H9 (cell line): ENCODE data around the gene SDK2. TPM values are rescaled to one million over a fixed set of nuclear protein-coding genes. Genes with fewer than 3 reads are reported as not detected.

Experiments used
- DNase-seq: peaks from one replicate; pipeline ENCODE4 v3.0.0-alpha.2; 2017
- H2AFZ ChIP-seq: one replicate; pipeline ENCODE4 v1.6.1; 2013; ENCODE audit warnings: mild to moderate bottlenecking, low read length, control low read depth, moderate library complexity
- H2AK5ac ChIP-seq: 2 replicates; pipeline ENCODE4 v1.6.1; 2013; ENCODE audit warnings: low read length, control low read depth, mixed read lengths; ENCODE audit not compliant: insufficient read length
- H2BK120ac ChIP-seq: one replicate; pipeline ENCODE4 v1.6.1; 2013; ENCODE audit warnings: low read depth, mild to moderate bottlenecking, low read length, control low read depth, inconsistent platforms; ENCODE audit not compliant: poor library complexity, severe bottlenecking
- H2BK12ac ChIP-seq: 2 replicates; pipeline ENCODE4 v1.6.1; 2013; ENCODE audit warnings: low read length, control low read depth, mixed read lengths, low read depth; ENCODE audit not compliant: insufficient read length
- H2BK15ac ChIP-seq: 2 replicates; pipeline ENCODE4 v1.6.1; 2013; ENCODE audit warnings: low read depth, low read length, control low read depth
- H2BK20ac ChIP-seq: one replicate; pipeline ENCODE4 v1.6.1; 2013; ENCODE audit warnings: low read depth, mild to moderate bottlenecking, low read length, control low read depth, inconsistent platforms; ENCODE audit not compliant: poor library complexity, severe bottlenecking
- H2BK5ac ChIP-seq: 2 replicates; pipeline ENCODE4 v1.6.1; 2013; ENCODE audit warnings: low read length, control low read depth, mixed read lengths; ENCODE audit not compliant: insufficient read length
- H3K14ac ChIP-seq: 2 replicates; pipeline ENCODE4 v1.6.1; 2013; ENCODE audit warnings: low read length, control low read depth; ENCODE audit not compliant: insufficient read depth
- H3K18ac ChIP-seq: 2 replicates; pipeline ENCODE4 v1.6.1; 2013; ENCODE audit warnings: low read depth, mild to moderate bottlenecking, mixed read lengths, low read length, control low read depth; ENCODE audit not compliant: insufficient read length
- H3K23ac ChIP-seq: 2 replicates; pipeline ENCODE4 v1.6.1; 2013; ENCODE audit warnings: low read length, control low read depth, mixed read lengths, low read depth; ENCODE audit not compliant: insufficient read length
- H3K23me2 ChIP-seq: 2 replicates; pipeline ENCODE4 v1.6.1; 2013; ENCODE audit warnings: low read depth, mild to moderate bottlenecking, mixed read lengths, low read length, control low read depth; ENCODE audit not compliant: insufficient read length, poor library complexity, severe bottlenecking
- H3K27ac ChIP-seq: 2 replicates; pipeline ENCODE4 v1.5.1; 2013; ENCODE audit warnings: low read length, control low read depth, mixed read lengths, low read depth; ENCODE audit not compliant: insufficient read length
- H3K27me3 ChIP-seq: 2 replicates; pipeline ENCODE4 v1.6.1; 2013; ENCODE audit warnings: low read length, control low read depth, inconsistent platforms; ENCODE audit not compliant: insufficient read depth
- H3K4ac ChIP-seq: 2 replicates; pipeline ENCODE4 v1.6.1; 2013; ENCODE audit warnings: low read depth, mild to moderate bottlenecking, control low read depth, inconsistent platforms, low read length, moderate library complexity
- H3K4me1 ChIP-seq: 2 replicates; pipeline ENCODE4 v1.6.1; 2013; ENCODE audit warnings: low read length, control low read depth, inconsistent platforms; ENCODE audit not compliant: insufficient read depth
- H3K4me2 ChIP-seq: 2 replicates; pipeline ENCODE4 v1.6.1; 2013; ENCODE audit warnings: low read length, control low read depth, mixed read lengths; ENCODE audit not compliant: insufficient read length, insufficient read depth
- H3K56ac ChIP-seq: 2 replicates; pipeline ENCODE4 v1.6.1; 2013; ENCODE audit warnings: low read depth, mild to moderate bottlenecking, mixed read lengths, low read length, control low read depth; ENCODE audit not compliant: insufficient read length
- H3K79me1 ChIP-seq: 2 replicates; pipeline ENCODE4 v1.6.1; 2013; ENCODE audit warnings: low read depth, mild to moderate bottlenecking, moderate library complexity, low read length, control low read depth, inconsistent platforms; ENCODE audit not compliant: insufficient read depth, poor library complexity, severe bottlenecking
- H3K79me2 ChIP-seq: 2 replicates; pipeline ENCODE4 v1.6.1; 2013; ENCODE audit warnings: low read length, control low read depth, inconsistent platforms; ENCODE audit not compliant: insufficient read depth
- H3K9ac ChIP-seq: 2 replicates; pipeline ENCODE4 v1.6.1; 2013; ENCODE audit warnings: low read length, control low read depth, mixed read lengths; ENCODE audit not compliant: insufficient read length; ENCODE audit errors: extremely low read depth
- H3K9me3 ChIP-seq: one replicate; pipeline ENCODE4 v1.6.1; 2013; ENCODE audit warnings: low read depth, low read length, inconsistent platforms; ENCODE audit not compliant: control insufficient read depth
- H3T11ph ChIP-seq: one replicate; pipeline ENCODE4 v1.6.1; 2013; ENCODE audit warnings: mild to moderate bottlenecking, low read length, control low read depth, inconsistent platforms
- H4K20me1 ChIP-seq: one replicate; pipeline ENCODE4 v1.6.1; 2013; ENCODE audit not compliant: control insufficient read depth, insufficient read length, insufficient read depth
- H4K5ac ChIP-seq: 2 replicates; pipeline ENCODE4 v1.6.1; 2013; ENCODE audit warnings: low read depth, mild to moderate bottlenecking, mixed read lengths, low read length, control low read depth; ENCODE audit not compliant: insufficient read length
- H4K8ac ChIP-seq: replicated peaks from 2 replicates; pipeline ENCODE4 v1.6.1; 2013; ENCODE audit warnings: low read length, control low read depth, mixed read lengths, low read depth; ENCODE audit not compliant: insufficient read length
- H4K91ac ChIP-seq: 2 replicates; pipeline ENCODE4 v1.6.1; 2013; ENCODE audit warnings: low read depth, mild to moderate bottlenecking, moderate library complexity, mixed read lengths, low read length, control low read depth; ENCODE audit not compliant: insufficient read length
- H3K27ac Mint-ChIP-seq, 3 experiments: 2 replicates in 2 of 3; 3 replicates in 1 of 3; pipeline ENCODE4 v1.8.0; 2020 to 2021; ENCODE audit warnings: mixed read lengths in 3 of 3, mild to moderate bottlenecking in 1 of 3, moderate library complexity in 1 of 3
- H3K27me3 Mint-ChIP-seq: 2 replicates; pipeline ENCODE4 v1.8.0; 2021; ENCODE audit warnings: low read depth, mild to moderate bottlenecking, moderate library complexity, mixed read lengths
- H3K36me3 Mint-ChIP-seq, 3 experiments: 2 replicates in 2 of 3; 3 replicates in 1 of 3; pipeline ENCODE4 v1.8.0; 2020 to 2021; ENCODE audit warnings: low read depth in 3 of 3, mixed read lengths in 3 of 3; ENCODE audit not compliant: insufficient read depth in 1 of 3
- H3K4me1 Mint-ChIP-seq, 2 experiments: 2 replicates each; pipeline ENCODE4 v1.8.0; 2020; ENCODE audit warnings: mixed read lengths in 2 of 2
- H3K4me3 Mint-ChIP-seq, 2 experiments: 2 replicates in 1 of 2; 3 replicates in 1 of 2; pipeline ENCODE4 v1.8.0; 2020 to 2021; ENCODE audit warnings: mild to moderate bottlenecking in 2 of 2, mixed read lengths in 2 of 2, moderate library complexity in 1 of 2
- H3K9me3 Mint-ChIP-seq, 2 experiments: 2 replicates in 1 of 2; 3 replicates in 1 of 2; pipeline ENCODE4 v1.8.0; 2020; ENCODE audit warnings: mild to moderate bottlenecking in 2 of 2, mixed read lengths in 2 of 2, moderate library complexity in 1 of 2
- WGBS: extraction: QIAGEN DNeasy Blood & Tissue Kit; methylation state at CpG from one replicate; pipeline ENCODE4 v1.1.7; 2013; ENCODE audit warnings: missing lambda C conversion rate, low lambda C conversion rate, mixed read lengths; ENCODE audit not compliant: insufficient read length; ENCODE audit errors: extremely low coverage; 5-methylcytosine and 5-hydroxymethylcytosine counted together
- total RNA-seq: library from RNA; stranded (reverse); gene quantifications from 2 replicates; pipeline ENCODE4 v1.2.1, GENCODE V29; 2021
- TF ChIP-seq, protein P1 (sequence below): fragments of 200-600 bp; sonication (generic); conservative IDR thresholded peaks from 3 replicates; pipeline ENCODE4 v1.8.0; 2021; ENCODE audit warnings: antibody characterized with exemption, mild to moderate bottlenecking

Gene SDK2
- total RNA-seq, 1 experiment from 2014 or later, result 9.1 TPM

DNA sequence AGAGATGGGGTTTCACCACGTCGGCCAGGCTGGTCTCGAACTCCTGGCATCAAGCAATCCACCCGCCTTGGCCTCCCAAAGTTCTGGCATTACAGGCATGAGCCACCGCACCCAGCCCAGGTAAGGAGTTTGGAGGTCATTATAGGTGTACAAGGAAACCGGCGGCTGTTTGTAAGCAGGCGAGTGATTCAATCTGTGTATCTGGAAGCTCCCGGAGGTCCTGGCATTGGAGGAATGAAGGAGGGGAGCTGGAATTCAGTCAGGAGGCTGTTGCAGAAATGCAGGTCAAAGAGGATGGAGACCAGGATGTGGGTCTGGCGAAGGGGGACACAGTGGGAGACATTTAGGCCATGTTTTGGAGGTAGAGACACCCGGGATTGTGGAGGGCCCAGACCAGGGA lies 351.2 kb downstream of the SDK2 start:
- H3K4me2 ChIP-seq, result no peak overlapping the region
- TF ChIP-seq, protein P1, sequence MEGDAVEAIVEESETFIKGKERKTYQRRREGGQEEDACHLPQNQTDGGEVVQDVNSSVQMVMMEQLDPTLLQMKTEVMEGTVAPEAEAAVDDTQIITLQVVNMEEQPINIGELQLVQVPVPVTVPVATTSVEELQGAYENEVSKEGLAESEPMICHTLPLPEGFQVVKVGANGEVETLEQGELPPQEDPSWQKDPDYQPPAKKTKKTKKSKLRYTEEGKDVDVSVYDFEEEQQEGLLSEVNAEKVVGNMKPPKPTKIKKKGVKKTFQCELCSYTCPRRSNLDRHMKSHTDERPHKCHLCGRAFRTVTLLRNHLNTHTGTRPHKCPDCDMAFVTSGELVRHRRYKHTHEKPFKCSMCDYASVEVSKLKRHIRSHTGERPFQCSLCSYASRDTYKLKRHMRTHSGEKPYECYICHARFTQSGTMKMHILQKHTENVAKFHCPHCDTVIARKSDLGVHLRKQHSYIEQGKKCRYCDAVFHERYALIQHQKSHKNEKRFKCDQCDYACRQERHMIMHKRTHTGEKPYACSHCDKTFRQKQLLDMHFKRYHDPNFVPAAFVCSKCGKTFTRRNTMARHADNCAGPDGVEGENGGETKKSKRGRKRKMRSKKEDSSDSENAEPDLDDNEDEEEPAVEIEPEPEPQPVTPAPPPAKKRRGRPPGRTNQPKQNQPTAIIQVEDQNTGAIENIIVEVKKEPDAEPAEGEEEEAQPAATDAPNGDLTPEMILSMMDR, result no peak
- no peaks in the 10 kb centered on the region for H4K20me1 ChIP-seq

More for the DNA sequence above, 351.2 kb downstream of the SDK2 start:
- Histone ChIP-seq H3K56ac (no peak overlapping the region), H3K9me3 (no peaks in the 10 kb centered on the region), H3K18ac (no peak overlapping the region), H3K23ac (no peak overlapping the region), H2BK20ac (no peak overlapping the region), H3K27me3 (no peaks in the 10 kb centered on the region), H3K79me2 (no peaks in the 10 kb centered on the region), H3K4ac (no peak overlapping the region), H3K27ac (no peak overlapping the region), H2BK120ac (no peak overlapping the region), H2BK5ac (no peak overlapping the region), H4K5ac (no peak overlapping the region), H2AFZ (no peak overlapping the region), H3K4me1 (no peaks in the 10 kb centered on the region), H2AK5ac (no peak overlapping the region), H3K79me1 (no peaks in the 10 kb centered on the region), H4K91ac (no peak overlapping the region), H3K14ac (no peak overlapping the region), H3T11ph (no peak overlapping the region), H2BK12ac (no peak overlapping the region), H3K23me2 (no peaks in the 10 kb centered on the region), H3K9ac (no peak overlapping the region), H2BK15ac (no peak overlapping the region), H4K8ac (no peak overlapping the region)
- WGBS, result no CpG with 5 or more reads among the region's 11 CpGs
- Mint-ChIP-seq H3K36me3 (no peaks in the 10 kb centered on the region), H3K27ac (peak overlapping the region in 2 of 3 experiments; percentile 7 to 81; a peak in 3 of 7 replicates), H3K4me1 (peaks cover 14 to 22% of the 10 kb centered on the region in 2 experiments), H3K9me3 (no peaks in the 10 kb centered on the region), H3K4me3 (no peak overlapping the region), H3K27me3 (no peaks in the 10 kb centered on the region)
- DNase-seq, result peak; percentile 26
